Body of pancreas (tissue), 4 donors: ENCODE data around the gene NTSR2.

Experiments used
- CTCF ChIP-seq, 7 experiments: fragments of 450-650 bp in 4 of 7; fragments of 200-600 bp in 3 of 7; sonication (generic) in 3 of 7; IDR thresholded peaks; one replicate each; pipeline ENCODE4 v1.5.1; 2016 to 2019; ENCODE audit warnings: antibody characterized with exemption in 7 of 7
- POLR2A ChIP-seq, 3 donors: fragments of 450-650 bp; IDR thresholded peaks; one replicate each; pipeline ENCODE4 v1.6.1; 2016; ENCODE audit warnings: antibody characterized with exemption in 3 of 3, mild to moderate bottlenecking in 2 of 3

GRCh38 chr2:11657195-11657594 is 12.8 kb downstream of the NTSR2 start:
- TF ChIP-seq CTCF (IDR thresholded peaks at IDR 0.05), result no peak
- TF ChIP-seq POLR2A (IDR thresholded peaks at IDR 0.05), result no peak
